Measurements from ENCODE around the gene B9D2.

- TF ChIP-seq POLR2A (IDR thresholded peaks at IDR 0.05) = no peak
- TF ChIP-seq, protein P1, sequence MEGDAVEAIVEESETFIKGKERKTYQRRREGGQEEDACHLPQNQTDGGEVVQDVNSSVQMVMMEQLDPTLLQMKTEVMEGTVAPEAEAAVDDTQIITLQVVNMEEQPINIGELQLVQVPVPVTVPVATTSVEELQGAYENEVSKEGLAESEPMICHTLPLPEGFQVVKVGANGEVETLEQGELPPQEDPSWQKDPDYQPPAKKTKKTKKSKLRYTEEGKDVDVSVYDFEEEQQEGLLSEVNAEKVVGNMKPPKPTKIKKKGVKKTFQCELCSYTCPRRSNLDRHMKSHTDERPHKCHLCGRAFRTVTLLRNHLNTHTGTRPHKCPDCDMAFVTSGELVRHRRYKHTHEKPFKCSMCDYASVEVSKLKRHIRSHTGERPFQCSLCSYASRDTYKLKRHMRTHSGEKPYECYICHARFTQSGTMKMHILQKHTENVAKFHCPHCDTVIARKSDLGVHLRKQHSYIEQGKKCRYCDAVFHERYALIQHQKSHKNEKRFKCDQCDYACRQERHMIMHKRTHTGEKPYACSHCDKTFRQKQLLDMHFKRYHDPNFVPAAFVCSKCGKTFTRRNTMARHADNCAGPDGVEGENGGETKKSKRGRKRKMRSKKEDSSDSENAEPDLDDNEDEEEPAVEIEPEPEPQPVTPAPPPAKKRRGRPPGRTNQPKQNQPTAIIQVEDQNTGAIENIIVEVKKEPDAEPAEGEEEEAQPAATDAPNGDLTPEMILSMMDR (IDR thresholded peaks at IDR 0.05) = no peak
Measured at GRCh38 chr19:41363371-41363752, 587 bp downstream of the B9D2 start.
